Measurements from ENCODE around the gene KMO. TPM values are rescaled to one million over a fixed set of nuclear protein-coding genes. Genes with fewer than 3 reads are reported as not detected.

The KMO gene
- polyA plus RNA-seq, 3 donors = 4.7 to 9.0 (median 6.4) TPM

- Histone ChIP-seq H3K27ac (ENCODE audit: low read depth in 1 of 2, low read length in 2 of 2) (no peak overlapping the region), H3K4me1 (ENCODE audit: control insufficient read depth in 1 of 2, insufficient read depth in 2 of 2, low read length in 2 of 2) (peaks cover 9 to 14% of the 10 kb centered on the region in 2 donors), H3K27me3 (ENCODE audit: control insufficient read depth in 2 of 2, insufficient read depth in 2 of 2, low read length in 2 of 2) (no peaks in the 10 kb centered on the region), H3K36me3 (replicated peaks in 1 of 2; ENCODE audit: control insufficient read depth in 1 of 2, insufficient read depth in 2 of 2, low read length in 2 of 2) (peaks cover 8 to 47% of the 10 kb centered on the region in 2 donors), H3K4me2 (replicated peaks; ENCODE audit: extremely low read depth, low read length, poor library complexity, severe bottlenecking) (no peak overlapping the region), H2AFZ (ENCODE audit: insufficient read depth, low read depth, low read length, poor library complexity, severe bottlenecking) (no peak overlapping the region), H3K9ac (ENCODE audit: insufficient read depth, low read length, poor library complexity, severe bottlenecking) (no peak overlapping the region), H4K20me1 (ENCODE audit: insufficient read depth, low read length) (no peaks in the 10 kb centered on the region), H3K4me3 (replicated peaks in 1 of 3; ENCODE audit: low read depth in 2 of 3, low read length in 3 of 3) (no peak overlapping the region), H3K79me2 (ENCODE audit: insufficient read depth, low read length) (peaks cover 55% of the 10 kb centered on the region), H3K9me3 (replicated peaks in 1 of 2; ENCODE audit: control insufficient read depth in 1 of 2, insufficient read depth in 1 of 2, low read length in 2 of 2) (no peaks in the 10 kb centered on the region)
- TF ChIP-seq, protein P1, sequence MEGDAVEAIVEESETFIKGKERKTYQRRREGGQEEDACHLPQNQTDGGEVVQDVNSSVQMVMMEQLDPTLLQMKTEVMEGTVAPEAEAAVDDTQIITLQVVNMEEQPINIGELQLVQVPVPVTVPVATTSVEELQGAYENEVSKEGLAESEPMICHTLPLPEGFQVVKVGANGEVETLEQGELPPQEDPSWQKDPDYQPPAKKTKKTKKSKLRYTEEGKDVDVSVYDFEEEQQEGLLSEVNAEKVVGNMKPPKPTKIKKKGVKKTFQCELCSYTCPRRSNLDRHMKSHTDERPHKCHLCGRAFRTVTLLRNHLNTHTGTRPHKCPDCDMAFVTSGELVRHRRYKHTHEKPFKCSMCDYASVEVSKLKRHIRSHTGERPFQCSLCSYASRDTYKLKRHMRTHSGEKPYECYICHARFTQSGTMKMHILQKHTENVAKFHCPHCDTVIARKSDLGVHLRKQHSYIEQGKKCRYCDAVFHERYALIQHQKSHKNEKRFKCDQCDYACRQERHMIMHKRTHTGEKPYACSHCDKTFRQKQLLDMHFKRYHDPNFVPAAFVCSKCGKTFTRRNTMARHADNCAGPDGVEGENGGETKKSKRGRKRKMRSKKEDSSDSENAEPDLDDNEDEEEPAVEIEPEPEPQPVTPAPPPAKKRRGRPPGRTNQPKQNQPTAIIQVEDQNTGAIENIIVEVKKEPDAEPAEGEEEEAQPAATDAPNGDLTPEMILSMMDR (IDR thresholded peaks at IDR 0.05) = no peak
- Mint-ChIP-seq H3K27ac (no peak overlapping the region), H3K27me3 (ENCODE audit: low read depth in 3 of 3) (no peaks in the 10 kb centered on the region), H3K9me3 (no peaks in the 10 kb centered on the region), H3K4me1 (peaks cover 12% of the 10 kb centered on the region), H3K4me3 (no peak overlapping the region), H3K36me3 (peaks cover 27 to 34% of the 10 kb centered on the region in 2 donors)
- no CpG with 5 or more reads among the region's 1 CpG for WGBS (ENCODE audit: insufficient coverage)
- no peak for DNase-seq
- intact Hi-C loops (cut with micrococcal nuclease) = loop anchor here in 1 of 2 donors (10.0 kb wide), 1 partner anchor 214 kb away; the partner anchor contains the start of gene EXO1
Measured at GRCh38 chr1:241630476-241630875, 98.3 kb downstream of the KMO start.

DNA sequence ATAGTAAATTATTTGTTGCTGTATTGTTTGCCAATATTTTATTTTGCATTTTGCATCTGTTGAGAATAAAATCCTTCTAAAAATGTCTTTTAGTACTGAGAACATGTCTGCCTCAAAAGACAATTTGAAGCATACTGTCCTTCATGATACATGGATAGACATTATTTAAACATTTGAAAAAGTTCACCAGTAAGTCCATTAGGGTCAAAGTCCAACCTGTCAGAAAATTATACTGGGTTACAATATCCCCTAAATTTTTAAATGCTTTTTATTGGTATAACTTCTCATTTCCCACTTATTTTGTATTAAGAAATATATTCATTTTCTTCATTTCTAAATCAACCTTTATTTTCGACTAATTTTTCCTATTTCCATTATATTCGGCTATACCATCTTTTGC, 98.7 kb downstream of the KMO start:
- peaks cover 12% of the 10 kb centered on the region for H3K4me1 Mint-ChIP-seq
- H3K9me3 Mint-ChIP-seq = no peaks in the 10 kb centered on the region
- intact Hi-C loops (cut with micrococcal nuclease) = loop anchor here in 1 of 2 donors (10.0 kb wide), 1 partner anchor 214 kb away; the partner anchor contains the start of gene EXO1
- peaks cover 28 to 32% of the 10 kb centered on the region in 2 donors for H3K36me3 Mint-ChIP-seq
- Histone ChIP-seq H3K9me3 (replicated peaks in 1 of 2; ENCODE audit: control insufficient read depth in 1 of 2, insufficient read depth in 1 of 2, low read length in 2 of 2) (no peaks in the 10 kb centered on the region), H3K4me3 (replicated peaks in 1 of 3; ENCODE audit: low read depth in 2 of 3, low read length in 3 of 3) (no peak overlapping the region), H3K79me2 (ENCODE audit: insufficient read depth, low read length) (peaks cover 59% of the 10 kb centered on the region), H2AFZ (ENCODE audit: insufficient read depth, low read depth, low read length, poor library complexity, severe bottlenecking) (no peak overlapping the region), H3K36me3 (replicated peaks in 1 of 2; ENCODE audit: control insufficient read depth in 1 of 2, insufficient read depth in 2 of 2, low read length in 2 of 2) (peaks cover 8 to 45% of the 10 kb centered on the region in 2 donors), H4K20me1 (ENCODE audit: insufficient read depth, low read length) (no peaks in the 10 kb centered on the region), H3K9ac (ENCODE audit: insufficient read depth, low read length, poor library complexity, severe bottlenecking) (no peak overlapping the region), H3K4me1 (ENCODE audit: control insufficient read depth in 1 of 2, insufficient read depth in 2 of 2, low read length in 2 of 2) (peaks cover 9 to 18% of the 10 kb centered on the region in 2 donors), H3K27ac (ENCODE audit: low read depth in 1 of 2, low read length in 2 of 2) (no peak overlapping the region), H3K27me3 (ENCODE audit: control insufficient read depth in 2 of 2, insufficient read depth in 2 of 2, low read length in 2 of 2) (no peaks in the 10 kb centered on the region), H3K4me2 (replicated peaks; ENCODE audit: extremely low read depth, low read length, poor library complexity, severe bottlenecking) (no peak overlapping the region)
- no peak overlapping the region for H3K27ac Mint-ChIP-seq
- WGBS (ENCODE audit: insufficient coverage) = no CpG with 5 or more reads among the region's 2 CpGs
- DNase-seq = no peak
- no peaks in the 10 kb centered on the region for H3K27me3 Mint-ChIP-seq (ENCODE audit: low read depth in 3 of 3)
- TF ChIP-seq, protein P1 (IDR thresholded peaks at IDR 0.05) = no peak
- H3K4me3 Mint-ChIP-seq = no peak overlapping the region
